ENCODE results near the gene HLA-DQB2.
"Not testable (repeated sequence)": the region's sequence is repeated elsewhere in the genome, so short reads cannot be mapped to it uniquely, and the experiment has no call there.

HLA-DQB2 gene

DNA sequence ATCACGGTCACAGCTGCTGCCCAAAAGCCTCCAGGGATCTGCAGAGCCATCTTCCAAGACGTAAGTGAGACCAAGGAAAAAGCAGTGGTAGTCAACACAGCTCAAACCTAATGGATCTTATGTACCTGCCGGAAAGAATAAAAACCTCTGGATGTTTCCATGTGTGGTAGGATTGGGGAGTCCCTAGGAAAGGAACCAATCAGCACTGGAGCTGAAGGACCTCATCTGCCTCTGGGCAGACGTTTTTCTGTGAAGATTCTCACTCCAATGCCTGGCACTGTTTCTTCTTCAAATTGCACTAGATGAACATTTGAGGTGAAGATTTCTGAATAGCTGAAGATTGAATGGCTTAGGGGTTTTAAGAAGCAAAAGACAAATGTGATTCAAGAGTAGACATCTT lies at the start of gene HLA-DQB2:
Gene HLA-DQB2, minus strand, starts transcription at position 112 of the 400 bp plus-strand sequence. Its CDS starts 62 bp downstream, at position 50.
- H3K27ac ChIP-seq, result no peak within 1 kb of the TSS
- TF ChIP-seq, protein P1, sequence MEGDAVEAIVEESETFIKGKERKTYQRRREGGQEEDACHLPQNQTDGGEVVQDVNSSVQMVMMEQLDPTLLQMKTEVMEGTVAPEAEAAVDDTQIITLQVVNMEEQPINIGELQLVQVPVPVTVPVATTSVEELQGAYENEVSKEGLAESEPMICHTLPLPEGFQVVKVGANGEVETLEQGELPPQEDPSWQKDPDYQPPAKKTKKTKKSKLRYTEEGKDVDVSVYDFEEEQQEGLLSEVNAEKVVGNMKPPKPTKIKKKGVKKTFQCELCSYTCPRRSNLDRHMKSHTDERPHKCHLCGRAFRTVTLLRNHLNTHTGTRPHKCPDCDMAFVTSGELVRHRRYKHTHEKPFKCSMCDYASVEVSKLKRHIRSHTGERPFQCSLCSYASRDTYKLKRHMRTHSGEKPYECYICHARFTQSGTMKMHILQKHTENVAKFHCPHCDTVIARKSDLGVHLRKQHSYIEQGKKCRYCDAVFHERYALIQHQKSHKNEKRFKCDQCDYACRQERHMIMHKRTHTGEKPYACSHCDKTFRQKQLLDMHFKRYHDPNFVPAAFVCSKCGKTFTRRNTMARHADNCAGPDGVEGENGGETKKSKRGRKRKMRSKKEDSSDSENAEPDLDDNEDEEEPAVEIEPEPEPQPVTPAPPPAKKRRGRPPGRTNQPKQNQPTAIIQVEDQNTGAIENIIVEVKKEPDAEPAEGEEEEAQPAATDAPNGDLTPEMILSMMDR (conservative IDR thresholded peaks at IDR 0.05), result no peak
- no peak for TF ChIP-seq ZFX (IDR thresholded peaks at IDR 0.05)

DNA sequence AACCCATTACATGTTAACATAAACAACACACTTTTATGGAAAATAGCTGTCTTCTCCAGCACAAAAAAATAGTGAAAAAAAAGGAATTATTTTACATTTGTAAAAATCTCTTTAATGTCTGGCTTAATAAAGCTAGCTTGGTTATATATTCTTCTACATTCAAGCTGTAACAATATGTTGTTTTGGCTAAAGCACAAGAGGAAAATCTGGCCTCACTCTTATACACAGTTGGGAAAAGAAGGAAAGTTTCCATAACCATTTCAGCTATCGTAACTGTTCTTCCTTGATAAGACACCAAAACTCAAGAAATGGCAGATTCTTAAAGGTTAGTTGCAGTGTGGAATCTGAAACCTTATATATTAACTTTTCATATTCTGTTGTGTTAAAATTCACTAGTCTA lies 45.8 kb upstream of the HLA-DQB2 start:
- H3K27ac ChIP-seq, result no peak overlapping the region
- TF ChIP-seq, protein P1 (conservative IDR thresholded peaks at IDR 0.05), result no peak
- no peak for TF ChIP-seq ZFX (IDR thresholded peaks at IDR 0.05)

DNA sequence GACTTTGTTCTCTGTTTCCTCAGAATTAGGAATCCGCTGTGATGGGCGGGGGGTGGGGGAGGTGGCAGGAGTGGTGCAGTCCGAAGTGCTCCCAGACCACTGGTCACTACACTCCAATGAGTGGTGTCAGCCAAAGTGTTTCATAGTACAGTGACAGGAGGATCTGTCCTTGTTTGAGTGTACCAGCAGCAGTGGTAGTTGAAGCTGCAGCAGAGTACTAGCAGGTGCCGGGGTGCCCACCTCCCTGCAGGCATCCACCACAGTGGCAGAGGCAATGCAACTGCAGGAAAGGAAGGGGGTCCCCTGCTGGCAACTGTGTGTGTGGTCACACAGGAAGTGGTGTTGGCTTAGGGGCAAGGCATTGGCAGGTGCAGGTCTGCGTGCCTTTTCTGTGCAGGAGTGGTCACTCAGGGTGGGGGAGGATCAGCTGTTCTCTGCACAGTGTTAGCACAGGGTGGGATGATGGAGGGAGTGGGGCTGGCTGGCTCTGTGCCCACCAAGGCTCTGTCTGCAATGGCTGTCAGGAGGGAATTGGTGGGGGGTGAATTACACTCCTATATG lies 43.8 kb upstream of the HLA-DQB2 start:
- H3K27ac ChIP-seq, result no peak overlapping the region
- no peak for TF ChIP-seq ZFX (IDR thresholded peaks at IDR 0.05)
- TF ChIP-seq, protein P1 (conservative IDR thresholded peaks at IDR 0.05), result no peak

DNA sequence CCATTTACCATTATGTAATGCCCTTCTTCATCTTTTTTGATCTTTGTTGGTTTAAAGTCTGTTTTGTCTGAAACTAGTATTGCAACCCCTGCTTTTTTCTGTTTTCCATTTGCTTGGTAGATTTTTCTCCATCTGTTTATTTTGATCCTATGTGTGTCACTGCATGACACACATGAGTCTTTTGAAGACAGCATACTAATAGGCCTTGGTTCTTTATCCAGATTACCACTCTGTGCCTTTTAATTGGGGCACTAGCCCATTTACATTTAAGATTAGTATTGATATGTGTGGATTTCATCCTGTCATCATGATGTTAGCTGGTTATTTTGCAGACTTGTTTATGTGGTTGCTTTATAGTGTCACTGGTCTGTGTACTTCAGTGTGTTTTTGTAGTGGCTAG lies 42.1 kb upstream of the HLA-DQB2 start:
- H3K27ac ChIP-seq, result not testable (repeated sequence)

DNA sequence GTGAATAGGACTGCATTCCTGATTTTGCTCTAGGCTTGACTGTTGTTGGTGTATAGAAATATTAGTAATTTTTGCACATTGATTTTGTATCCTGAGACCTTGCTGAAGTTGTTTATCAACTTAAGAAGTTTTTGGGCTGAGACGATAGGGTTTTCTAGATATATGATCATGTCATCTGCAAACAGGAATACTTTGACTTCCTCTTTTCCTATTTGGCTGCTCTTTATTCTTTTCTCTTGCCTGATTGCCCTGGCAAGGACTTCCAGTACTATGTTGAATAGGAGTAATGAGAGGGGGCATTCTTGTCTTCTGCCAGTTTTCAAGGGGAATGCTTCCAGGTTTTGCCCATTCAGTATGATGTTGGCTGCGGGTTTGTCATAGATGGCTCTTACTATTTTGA lies 40.1 kb upstream of the HLA-DQB2 start:
- H3K27ac ChIP-seq, result no peak overlapping the region
- TF ChIP-seq, protein P1 (conservative IDR thresholded peaks at IDR 0.05), result no peak
- no peak for TF ChIP-seq ZFX (IDR thresholded peaks at IDR 0.05)

DNA sequence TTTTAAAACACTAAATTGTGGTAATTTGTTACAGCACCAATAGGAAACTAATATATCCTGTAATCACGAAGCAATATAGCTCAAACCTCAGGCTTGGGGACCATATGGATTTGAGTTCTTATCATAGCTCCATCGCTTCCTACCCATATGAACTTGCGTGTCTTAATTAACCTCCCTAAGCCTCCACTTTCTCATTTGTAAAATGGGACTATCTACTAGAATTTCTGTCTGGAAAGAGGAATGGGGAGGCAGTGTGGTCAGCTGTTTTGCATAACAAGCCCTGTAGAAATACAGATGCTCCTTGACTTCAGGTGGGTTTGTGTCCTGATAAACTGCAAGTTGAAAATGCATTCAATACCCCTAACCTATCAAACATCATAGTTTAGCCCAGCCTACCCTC lies 36.4 kb upstream of the HLA-DQB2 start:
- no peak for TF ChIP-seq ZFX (IDR thresholded peaks at IDR 0.05)
- TF ChIP-seq, protein P1 (conservative IDR thresholded peaks at IDR 0.05), result no peak

DNA sequence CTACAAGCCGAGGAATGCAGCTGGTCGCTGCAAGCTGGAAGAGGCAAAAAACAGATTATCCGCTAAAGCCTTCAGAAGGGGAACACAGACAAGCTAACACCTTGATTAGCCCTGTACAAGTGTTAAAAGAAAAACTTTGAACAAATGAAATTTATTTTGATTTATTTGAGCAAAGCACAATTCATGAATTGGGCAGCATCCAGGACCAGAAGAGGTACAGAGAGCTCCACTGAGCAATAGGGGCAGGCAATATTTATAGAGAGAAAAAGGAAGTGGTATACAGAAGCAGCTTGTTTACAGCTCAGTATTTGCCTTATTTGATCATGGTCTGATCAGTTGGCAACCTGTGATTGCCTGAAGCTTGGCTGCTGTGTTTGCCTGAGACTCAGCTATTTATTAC lies 35.8 kb upstream of the HLA-DQB2 start:
- TF ChIP-seq, protein P1 (conservative IDR thresholded peaks at IDR 0.05), result no peak
- TF ChIP-seq ZFX (IDR thresholded peaks at IDR 0.05), result no peak
- no peak overlapping the region for H3K27ac ChIP-seq

More for the DNA sequence above, 36.4 kb upstream of the HLA-DQB2 start:
- H3K27ac ChIP-seq, result no peak overlapping the region

All from C4-2B (cell line).